GM21423 (cell line): ENCODE results near the gene ZBTB17.

Source experiments
- ATAC-seq: cut with Tn5 transposase; IDR thresholded peaks from one replicate; pipeline ENCODE4 v1.9.1; 2021; ENCODE audit warnings: mild to moderate bottlenecking, moderate library complexity; ENCODE audit not compliant: unreplicated experiment

Gene ZBTB17

GRCh38 chr1:15948091-15948591 lies 27.8 kb downstream of the ZBTB17 start:
- ATAC-seq: no peak

- ATAC-seq: no peak
Observed at GRCh38 chr1:15947382-15948090, 28.4 kb downstream of the ZBTB17 start.

GRCh38 chr1:15946571-15947381 lies 29.1 kb downstream of the ZBTB17 start:
- ATAC-seq: no peak

GRCh38 chr1:15945832-15946448 lies 30.0 kb downstream of the ZBTB17 start:
- ATAC-seq: no peak

GRCh38 chr1:15945011-15945831 lies 30.7 kb downstream of the ZBTB17 start:
- no peak for ATAC-seq

- no peak for ATAC-seq
Observed at GRCh38 chr1:15944308-15945010, 31.4 kb downstream of the ZBTB17 start.

- ATAC-seq: no peak
Observed at GRCh38 chr1:15943992-15944307, 32.0 kb downstream of the ZBTB17 start.

GRCh38 chr1:15943328-15943991 lies 32.4 kb downstream of the ZBTB17 start:
- no peak for ATAC-seq

- ATAC-seq: no peak
Observed at GRCh38 chr1:15942661-15943327, 33.1 kb downstream of the ZBTB17 start.

GRCh38 chr1:15941899-15942660 lies 33.8 kb downstream of the ZBTB17 start:
- no peak for ATAC-seq

GRCh38 chr1:15941044-15941840 lies 34.7 kb downstream of the ZBTB17 start:
- no peak for ATAC-seq

GRCh38 chr1:15940110-15941043 lies 35.5 kb downstream of the ZBTB17 start:
- no peak for ATAC-seq

- no peak for ATAC-seq
Observed at GRCh38 chr1:15939181-15940109, 36.5 kb downstream of the ZBTB17 start.

GRCh38 chr1:15938628-15939161 lies 37.2 kb downstream of the ZBTB17 start:
- no peak for ATAC-seq

GRCh38 chr1:15937706-15938168 lies 38.2 kb downstream of the ZBTB17 start:
- no peak for ATAC-seq
